ENCODE measurements around the gene KREMEN1. TPM values are rescaled to one million over a fixed set of nuclear protein-coding genes. Genes with fewer than 3 reads are reported as not detected.

KREMEN1 gene
- total and polyA plus RNA-seq, 10 of the 15 experiments (the other 5 are each of a cell fraction or from before 2014, with no cell fraction given): 0.10 to 2.5 (median 0.20) TPM; not detected in 1

- TF ChIP-seq CTCF (IDR thresholded peaks at IDR 0.05 in 2 of 3, conservative IDR thresholded peaks at IDR 0.05 in 1 of 3; ENCODE audit: control insufficient read depth in 2 of 3, extremely low read depth in 1 of 3, insufficient read depth in 1 of 3, low read depth in 3 of 3, low read length in 3 of 3): no peak
- TF ChIP-seq MYC (IDR thresholded peaks at IDR 0.05; ENCODE audit: insufficient read depth, insufficient read length, insufficient replicate concordance, low read length, severe bottlenecking): no peak
- no peak for TF ChIP-seq NFYA (IDR thresholded peaks at IDR 0.05; ENCODE audit: borderline replicate concordance, low read depth, low read length)
- TF ChIP-seq PAX5 (IDR thresholded peaks at IDR 0.05; ENCODE audit: borderline replicate concordance, low read depth, low read length): no peak
- TF ChIP-seq RAD21 (IDR thresholded peaks at IDR 0.05; ENCODE audit: insufficient read depth, low read depth, low read length): no peak
- TF ChIP-seq RCOR1 (conservative IDR thresholded peaks at IDR 0.05; ENCODE audit: low read depth, low read length): no peak
- TF ChIP-seq EP300 (IDR thresholded peaks at IDR 0.05; ENCODE audit: borderline replicate concordance in 1 of 2, control insufficient read depth in 1 of 2, low read depth in 2 of 2, low read length in 2 of 2): no peak
- TF ChIP-seq, protein P1, sequence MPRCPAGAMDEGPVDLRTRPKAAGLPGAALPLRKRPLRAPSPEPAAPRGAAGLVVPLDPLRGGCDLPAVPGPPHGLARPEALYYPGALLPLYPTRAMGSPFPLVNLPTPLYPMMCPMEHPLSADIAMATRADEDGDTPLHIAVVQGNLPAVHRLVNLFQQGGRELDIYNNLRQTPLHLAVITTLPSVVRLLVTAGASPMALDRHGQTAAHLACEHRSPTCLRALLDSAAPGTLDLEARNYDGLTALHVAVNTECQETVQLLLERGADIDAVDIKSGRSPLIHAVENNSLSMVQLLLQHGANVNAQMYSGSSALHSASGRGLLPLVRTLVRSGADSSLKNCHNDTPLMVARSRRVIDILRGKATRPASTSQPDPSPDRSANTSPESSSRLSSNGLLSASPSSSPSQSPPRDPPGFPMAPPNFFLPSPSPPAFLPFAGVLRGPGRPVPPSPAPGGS (IDR thresholded peaks at IDR 0.05; ENCODE audit: borderline replicate concordance, insufficient read depth, low read depth, low read length, poor library complexity, severe bottlenecking): no peak
- no peak for TF ChIP-seq EZH2 (IDR thresholded peaks at IDR 0.05; ENCODE audit: borderline replicate concordance, control insufficient read depth, low read depth, low read length)
- TF ChIP-seq SPI1 (IDR thresholded peaks at IDR 0.05; ENCODE audit: borderline replicate concordance, insufficient read depth, low read depth, low read length): no peak
- TF ChIP-seq DPF2 (IDR thresholded peaks at IDR 0.05): no peak
- no peak for TF ChIP-seq SMARCA5 (IDR thresholded peaks at IDR 0.05)
- no peak for TF ChIP-seq IKZF1 (conservative IDR thresholded peaks at IDR 0.05)
- Histone ChIP-seq H3K9ac (ENCODE audit: control insufficient read depth, insufficient read depth, low read length) (no peak overlapping the region), H3K27ac (ENCODE audit: control insufficient read depth, insufficient read depth) (no peak overlapping the region), H3K79me2 (ENCODE audit: control insufficient read depth, insufficient read depth, low read length) (no peaks in the 10 kb centered on the region), H3K9me3 (replicated peaks; ENCODE audit: control insufficient read depth, insufficient read depth, low read length) (peaks cover 4% of the 10 kb centered on the region; the same call in 2 of the 3 replicates), H3K4me2 (ENCODE audit: control insufficient read depth, insufficient read depth) (no peak overlapping the region), H3K4me3 (no peak overlapping the region), H3K27me3 (replicated peaks in 1 of 2; ENCODE audit: control insufficient read depth in 2 of 2, insufficient read depth in 2 of 2, low read length in 1 of 2) (no peaks in the 10 kb centered on the region; a peak in 1 of 4 replicates), H2AFZ (ENCODE audit: control insufficient read depth, low read depth, low read length) (no peak overlapping the region), H3K36me3 (ENCODE audit: control insufficient read depth in 2 of 2, insufficient read depth in 2 of 2, low read length in 1 of 2) (no peaks in the 10 kb centered on the region), H4K20me1 (ENCODE audit: control insufficient read depth, insufficient read depth) (no peaks in the 10 kb centered on the region), H3K4me1 (ENCODE audit: control insufficient read depth, insufficient read depth, low read length) (peaks cover 27% of the 10 kb centered on the region)
- ChIA-PET CTCF (interaction anchor here (1.3 to 6.2 kb wide), 4 partner anchors 9 to 80 kb away, joined by 4 to 78 read pairs (median 8); partner anchors contain the start of gene EMID1), RAD21 (ENCODE audit: unreplicated experiment) (interaction anchor here (1.0 to 4.9 kb wide), 5 partner anchors 11 to 80 kb away, joined by 4 to 153 read pairs (median 13); partner anchors contain the start of gene EMID1), POLR2A (interaction anchor here (0.7 to 10.6 kb wide), 2 partner anchors 38 to 382 kb away, joined by 5 to 239 read pairs; partner anchors contain the start of gene EMID1), SMC1A (ENCODE audit: uncharacterized antibody, unreplicated experiment) (interaction anchor here (1.2 to 6.2 kb wide), 2 partner anchors 36 to 45 kb away, joined by 3 to 165 read pairs; partner anchors contain the start of gene EMID1)
- ATAC-seq (peak; percentile 19), DNase-seq (ENCODE audit: low read depth, low spot score) (no peak), FAIRE-seq (no peak)
- intact Hi-C loops (cut with micrococcal nuclease; ENCODE audit: unreplicated experiment) (loop anchor here (5.0 kb wide), 1 partner anchor 258 kb away; no protein-coding TSS in a partner anchor), in situ Hi-C loops (cut with MboI) (loop anchor here (5.0 kb wide), 1 partner anchor 37 kb away; no protein-coding TSS in a partner anchor)
- WGBS (ENCODE audit: insufficient coverage, insufficient replicate concordance, low lambda C conversion rate, missing lambda C conversion rate): 85% methylated on average over 11 of the region's 11 CpGs
- no TSS peak for BruUV-seq (replicated peaks)
These were observed 92.7 kb downstream of the KREMEN1 start for GRCh38 chr22:29165321-29166060.
